H1 (cell line): ENCODE results near the gene ZDHHC17. TPM values are rescaled to one million over a fixed set of nuclear protein-coding genes. Genes with fewer than 3 reads are reported as not detected.
A peak's percentile ranks its signal among the peaks of the same experiment; 100 is the strongest.

Experiments
- CTCF ChIA-PET: fragments of 300-600 bp; sonication (Branson Sonifier 250); formaldehyde crosslinking; loops from one replicate; lab custom pipeline; 2021; ENCODE audit not compliant: partially characterized antibody; lab: Charles Lee
- POLR2A ChIA-PET: fragments of 300-600 bp; sonication (Branson Sonifier 250); formaldehyde crosslinking; loops from one replicate; lab custom pipeline; 2021; ENCODE audit warnings: inconsistent platforms; ENCODE audit not compliant: partially characterized antibody; lab: Charles Lee
- DNase-seq, 2 experiments: peaks; one replicate each; pipeline versions ENCODE4 v3.0.0 to v3.0.0-alpha.2; 2010 to 2022; ENCODE audit warnings: low spot score in 2 of 2, low read depth in 1 of 2, mixed read lengths in 1 of 2
- FAIRE-seq: peaks from 2 replicates; lab custom pipeline; 2011; peaks lifted over from hg19 to GRCh38; lab: Jason Lieb, UNC
- H2AFZ ChIP-seq: 2 replicates; pipeline ENCODE4 v1.8.1; 2012; ENCODE audit warnings: low read length, inconsistent platforms
- H2AK5ac ChIP-seq: 2 replicates; pipeline ENCODE4 v1.6.1; 2013; ENCODE audit warnings: low read depth, low read length
- H2BK120ac ChIP-seq: replicated peaks from 2 replicates; pipeline ENCODE3; 2013; ENCODE audit warnings: low read depth, low read length, inconsistent platforms
- H2BK12ac ChIP-seq: 2 replicates; pipeline ENCODE4 v1.6.1; 2013; ENCODE audit warnings: low read depth, low read length
- H2BK15ac ChIP-seq: 2 replicates; pipeline ENCODE4 v1.6.1; 2013; ENCODE audit warnings: low read length
- H2BK20ac ChIP-seq: 2 replicates; pipeline ENCODE4 v1.6.1; 2013; ENCODE audit warnings: low read length
- H2BK5ac ChIP-seq: 2 replicates; pipeline ENCODE4 v1.6.1; 2013; ENCODE audit warnings: low read depth, low read length
- H3K14ac ChIP-seq: 2 replicates; pipeline ENCODE4 v1.6.1; 2013; ENCODE audit warnings: inconsistent platforms; ENCODE audit not compliant: insufficient read length
- H3K18ac ChIP-seq: 2 replicates; pipeline ENCODE4 v1.6.1; 2013; ENCODE audit warnings: low read length; ENCODE audit errors: extremely low read depth
- H3K23ac ChIP-seq: 2 replicates; pipeline ENCODE4 v1.6.1; 2013; ENCODE audit warnings: inconsistent platforms; ENCODE audit not compliant: insufficient read length
- H3K23me2 ChIP-seq: 2 replicates; pipeline ENCODE4 v1.6.1; 2013; ENCODE audit warnings: low read depth, low read length
- H3K27ac ChIP-seq: 2 replicates; pipeline ENCODE4 v1.6.1; 2011; ENCODE audit warnings: low read depth, low read length, inconsistent platforms
- H3K27me3 ChIP-seq, 4 experiments: replicated peaks in 1 of 4; 1 replicate in 1 of 4; 2 replicates in 3 of 4; pipeline versions ENCODE4 v1.6.1 to v1.8.1; 2011 to 2013; ENCODE audit warnings: low read length in 3 of 4, mild to moderate bottlenecking in 3 of 4, inconsistent platforms in 2 of 4, mixed read lengths in 2 of 4, moderate library complexity in 1 of 4; ENCODE audit not compliant: control insufficient read depth in 3 of 4, insufficient read depth in 3 of 4; ENCODE audit errors: extremely low read depth in 1 of 4
- H3K36me3 ChIP-seq, 4 experiments: 2 replicates each; pipeline versions ENCODE4 v1.6.1 to v1.8.1; 2011 to 2013; ENCODE audit warnings: mild to moderate bottlenecking in 4 of 4, low read length in 3 of 4, moderate library complexity in 2 of 4, control low read depth in 1 of 4, inconsistent platforms in 1 of 4; ENCODE audit not compliant: insufficient read depth in 4 of 4, control insufficient read depth in 2 of 4
- H3K4ac ChIP-seq: replicated peaks from 2 replicates; pipeline ENCODE3; 2013; ENCODE audit warnings: low read length, low read depth, mixed read lengths, inconsistent platforms; ENCODE audit not compliant: insufficient read length
- H3K4me1 ChIP-seq, 4 experiments: replicated peaks in 1 of 4; 1 replicate in 1 of 4; 2 replicates in 3 of 4; pipeline versions ENCODE4 v1.6.1 to v1.8.1; 2011 to 2013; ENCODE audit warnings: low read length in 3 of 4, inconsistent platforms in 2 of 4, mixed read lengths in 1 of 4; ENCODE audit not compliant: insufficient read depth in 4 of 4, control insufficient read depth in 3 of 4
- H3K4me2 ChIP-seq, 2 experiments: 2 replicates each; pipeline versions ENCODE4 v1.6.1 to v1.8.1; 2011 to 2013; ENCODE audit warnings: low read depth in 2 of 2, low read length in 2 of 2, control low read depth in 1 of 2, inconsistent platforms in 1 of 2, mild to moderate bottlenecking in 1 of 2; ENCODE audit not compliant: insufficient read depth in 1 of 2
- H3K4me3 ChIP-seq, 4 experiments: fragments of 200-600, 300-600 bp in 1 of 4; sonication (generic), shearing (Covaris generic), sonication (Bioruptor Twin) in 1 of 4; 2 replicates each; pipeline versions ENCODE4 v1.5.1 to v1.8.1; 2011 to 2016; ENCODE audit warnings: low read length in 4 of 4, low read depth in 3 of 4, control low read depth in 2 of 4, inconsistent platforms in 2 of 4, mild to moderate bottlenecking in 2 of 4, mixed read lengths in 1 of 4, moderate library complexity in 1 of 4; ENCODE audit not compliant: insufficient read depth in 2 of 4; ENCODE audit errors: extremely low read depth in 1 of 4
- H3K56ac ChIP-seq: replicated peaks from 2 replicates; pipeline ENCODE3; 2013; ENCODE audit warnings: low read depth, mild to moderate bottlenecking, mixed read lengths, low read length, inconsistent platforms; ENCODE audit not compliant: insufficient read length
- H3K79me1 ChIP-seq: 2 replicates; pipeline ENCODE4 v1.6.1; 2013; ENCODE audit warnings: low read depth, low read length, control low read depth
- H3K79me2 ChIP-seq, 2 experiments: 2 replicates each; pipeline versions ENCODE4 v1.6.1 to v1.8.1; 2012 to 2013; ENCODE audit warnings: low read length in 2 of 2, mild to moderate bottlenecking in 2 of 2, inconsistent platforms in 1 of 2; ENCODE audit not compliant: insufficient read depth in 2 of 2, control insufficient read depth in 1 of 2
- H3K9ac ChIP-seq, 4 experiments: replicated peaks in 1 of 4; 1 replicate in 1 of 4; 2 replicates in 3 of 4; pipeline versions ENCODE4 v1.6.1 to v1.8.1; 2011 to 2013; ENCODE audit warnings: low read depth in 3 of 4, low read length in 3 of 4, control low read depth in 2 of 4, mild to moderate bottlenecking in 2 of 4, moderate library complexity in 2 of 4, inconsistent platforms in 1 of 4; ENCODE audit errors: extremely low read depth in 1 of 4
- H3K9me3 ChIP-seq, 2 experiments: 2 replicates each; pipeline versions ENCODE4 v1.6.1 to v1.8.1; 2012 to 2013; ENCODE audit warnings: mild to moderate bottlenecking in 2 of 2, moderate library complexity in 2 of 2, control low read depth in 1 of 2, inconsistent platforms in 1 of 2, low read depth in 1 of 2, low read length in 1 of 2, mixed read lengths in 1 of 2; ENCODE audit not compliant: insufficient read depth in 2 of 2
- H4K20me1 ChIP-seq, 2 experiments: replicated peaks in 1 of 2; 2 replicates each; pipeline versions ENCODE3 to v1.8.1; 2011 to 2013; ENCODE audit warnings: inconsistent platforms in 2 of 2, low read length in 2 of 2, mild to moderate bottlenecking in 1 of 2; ENCODE audit not compliant: insufficient read depth in 2 of 2, control insufficient read depth in 1 of 2
- H4K5ac ChIP-seq: 2 replicates; pipeline ENCODE4 v1.6.1; 2013; ENCODE audit warnings: low read length, low read depth, mixed read lengths, inconsistent platforms; ENCODE audit not compliant: insufficient read length
- H4K8ac ChIP-seq: 2 replicates; pipeline ENCODE4 v1.8.0; 2013; ENCODE audit warnings: mild to moderate bottlenecking, moderate library complexity, low read length, inconsistent platforms; ENCODE audit not compliant: insufficient read depth; ENCODE audit errors: extremely low read depth
- H4K91ac ChIP-seq: replicated peaks from 2 replicates; pipeline ENCODE3; 2013; ENCODE audit warnings: low read length, mixed read lengths, inconsistent platforms; ENCODE audit not compliant: insufficient read length
- BRCA1 ChIP-seq: IDR thresholded peaks from 2 replicates; pipeline ENCODE4 v1.6.1; 2012; ENCODE audit warnings: low read depth, low read length, improper control_type of control experiment
- CHD1 ChIP-seq: IDR thresholded peaks from 2 replicates; pipeline ENCODE4 v1.6.1; 2012; ENCODE audit warnings: low read depth, low read length, improper control_type of control experiment
- CHD2 ChIP-seq: IDR thresholded peaks from 2 replicates; pipeline ENCODE4 v1.6.1; 2012; ENCODE audit warnings: low read length, improper control_type of control experiment
- EGR1 ChIP-seq: IDR thresholded peaks from 2 replicates; pipeline ENCODE4 v1.6.1; 2011; ENCODE audit warnings: low read depth, low read length, borderline replicate concordance
- KDM4A ChIP-seq: IDR thresholded peaks from one replicate; pipeline ENCODE4 v1.7.1; 2012; ENCODE audit warnings: low read depth, mild to moderate bottlenecking, moderate library complexity, low read length, inconsistent platforms; ENCODE audit not compliant: severe bottlenecking
- RAD21 ChIP-seq, 2 experiments: IDR thresholded peaks in 1 of 2; conservative IDR thresholded peaks in 1 of 2; 2 replicates each; pipeline ENCODE4 v1.6.1; 2011; ENCODE audit warnings: low read depth in 2 of 2, low read length in 2 of 2, improper control_type of control experiment in 1 of 2, inconsistent platforms in 1 of 2, mild to moderate bottlenecking in 1 of 2, moderate library complexity in 1 of 2
- RBBP5 ChIP-seq: IDR thresholded peaks from 2 replicates; pipeline ENCODE4 v1.7.1; 2012; ENCODE audit warnings: low read depth, mild to moderate bottlenecking, inconsistent platforms, low read length, moderate library complexity, borderline replicate concordance
- SIX5 ChIP-seq: IDR thresholded peaks from 2 replicates; pipeline ENCODE4 v1.6.1; 2011; ENCODE audit warnings: mild to moderate bottlenecking, low read depth, low read length
- SP4 ChIP-seq: IDR thresholded peaks from 2 replicates; pipeline ENCODE4 v1.6.1; 2012; ENCODE audit warnings: low read length, inconsistent platforms
- TAF7 ChIP-seq: optimal IDR thresholded peaks from 2 replicates; pipeline ENCODE3; 2011; ENCODE audit warnings: low read depth, mild to moderate bottlenecking, inconsistent platforms, low read length, moderate library complexity, borderline replicate concordance
- TBP ChIP-seq: IDR thresholded peaks from 2 replicates; pipeline ENCODE4 v1.6.1; 2011; ENCODE audit warnings: low read depth, low read length, improper control_type of control experiment
- TEAD4 ChIP-seq: IDR thresholded peaks from 2 replicates; pipeline ENCODE4 v1.6.1; 2012; ENCODE audit warnings: low read depth, low read length, inconsistent platforms, mixed read lengths
- WGBS, 2 experiments: shearing (Covaris generic) in 1 of 2; methylation state at CpG; one replicate each; pipeline versions ENCODE4 v1.1.6 to v1.1.7; 2013 to 2015; ENCODE audit warnings: low lambda C conversion rate in 2 of 2, mixed read lengths in 2 of 2, inconsistent platforms in 1 of 2, low coverage in 1 of 2, missing lambda C conversion rate in 1 of 2; ENCODE audit not compliant: insufficient replicate concordance in 2 of 2, insufficient coverage in 1 of 2, insufficient read length in 1 of 2; ENCODE audit errors: extremely low coverage in 1 of 2, missing lambda C conversion rate in 1 of 2; 5-methylcytosine and 5-hydroxymethylcytosine counted together
- polyA plus RNA-seq, 7 experiments: library from polyadenylated mRNA; depleted of rRNA in 3 of 7; stranded (reverse) in 5 of 7; unstranded in 2 of 7; fragments of >200 nt in 5 of 7; fragments of 200-250 nt in 2 of 7; gene quantifications; 1 replicate in 5 of 7; 2 replicates in 1 of 7; 4 replicates in 1 of 7; pipeline versions ENCODE4 v1.2.1 to v1.2.3, GENCODE V29; 2011 to 2013; ENCODE audit warnings: missing spikeins in 2 of 7, mixed read lengths in 2 of 7
- total RNA-seq: library from RNA; stranded (reverse); fragmentation: NEBNext Ultra II Directional; extraction: Animal tissue kit (Norgen Biotek cat#: 25700); gene quantifications from 2 replicates; pipeline ENCODE4 v1.2.1, GENCODE V29; 2021
- TF ChIP-seq, protein P1 (sequence below): IDR thresholded peaks from 2 replicates; pipeline ENCODE4 v1.6.1; 2011; ENCODE audit warnings: low read length, improper control_type of control experiment

The ZDHHC17 gene
- total and polyA plus RNA-seq, 2 of the 8 experiments (the other 6 are each of a cell fraction or from before 2014, with no cell fraction given), result 27.6 to 28.9 TPM

DNA sequence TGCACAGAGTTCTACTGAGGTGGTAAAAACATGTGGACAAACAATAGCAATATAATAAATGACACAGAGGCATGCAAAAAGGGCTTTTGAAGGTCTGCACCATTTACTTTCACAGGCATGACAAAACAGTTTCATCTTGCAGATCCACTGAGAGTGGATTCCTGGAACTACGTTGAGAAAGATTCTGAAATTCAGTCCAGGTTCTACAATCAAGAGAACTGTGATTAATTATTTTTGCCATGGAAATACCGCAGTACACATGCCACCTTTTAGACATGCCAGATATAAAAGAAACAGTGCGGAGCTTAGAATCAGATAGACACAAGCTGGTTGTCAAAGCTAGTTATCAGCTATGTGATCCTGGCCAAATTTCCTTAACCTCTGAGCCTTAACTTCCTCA, 110.1 kb downstream of the ZDHHC17 start:
- Histone ChIP-seq H3K4me3 (no peak overlapping the region), H3K36me3 (peaks cover 0 to 2% (median 0%) of the 10 kb centered on the region in 4 experiments; a peak in 1 of 8 replicates), H3K23me2 (peaks cover 4% of the 10 kb centered on the region), H3K27ac (no peak overlapping the region), H3K79me2 (peaks cover 6 to 82% of the 10 kb centered on the region in 2 experiments), H3K4me2 (peak overlapping the region; percentile 1 to 28; a peak in 2 of 4 replicates), H3K14ac (no peak overlapping the region), H2BK5ac (no peak overlapping the region), H3K79me1 (peaks cover 22% of the 10 kb centered on the region), H2AFZ (no peak overlapping the region), H2BK15ac (0 out of 2 replicates have a peak overlapping the region, but pooled peaks have one; percentile 53), H3K27me3 (no peaks in the 10 kb centered on the region), H2AK5ac (no peak overlapping the region), H3K23ac (no peak overlapping the region), H3K4ac (no peak overlapping the region), H3K4me1 (peaks cover 6 to 22% (median 16%) of the 10 kb centered on the region in 4 experiments; a peak in 5 of 7 replicates), H2BK20ac (no peak overlapping the region), H2BK120ac (peak overlapping the region; percentile 59), H4K5ac (no peak overlapping the region), H3K9ac (no peak overlapping the region), H4K91ac (no peak overlapping the region), H4K8ac (no peak overlapping the region), H3K18ac (no peak overlapping the region), H4K20me1 (peaks cover 4 to 9% of the 10 kb centered on the region in 2 experiments), H2BK12ac (no peak overlapping the region), H3K9me3 (no peaks in the 10 kb centered on the region), H3K56ac (no peak overlapping the region)
- FAIRE-seq (no peak), DNase-seq (no peak)
- POLR2A ChIA-PET, result interaction anchor here (0.9 kb wide), 1 partner anchor 12 kb away, joined by 3 read pairs; no protein-coding TSS in a partner anchor
- CTCF ChIA-PET, result interaction anchor here (0.9 to 1.9 kb wide), 3 partner anchors 8 to 55 kb away, joined by 3 to 6 read pairs (median 3); no protein-coding TSS in a partner anchor
- WGBS, 2 experiments, result 95% methylated on average over 3 of the region's 3 CpGs; no CpG with 5 or more reads in 1 of the 2 experiments
- no peak for TF ChIP-seq SP4
- TF ChIP-seq TBP, result no peak
- no peak for TF ChIP-seq KDM4A
- TF ChIP-seq CHD1, result no peak
- TF ChIP-seq, protein P1, sequence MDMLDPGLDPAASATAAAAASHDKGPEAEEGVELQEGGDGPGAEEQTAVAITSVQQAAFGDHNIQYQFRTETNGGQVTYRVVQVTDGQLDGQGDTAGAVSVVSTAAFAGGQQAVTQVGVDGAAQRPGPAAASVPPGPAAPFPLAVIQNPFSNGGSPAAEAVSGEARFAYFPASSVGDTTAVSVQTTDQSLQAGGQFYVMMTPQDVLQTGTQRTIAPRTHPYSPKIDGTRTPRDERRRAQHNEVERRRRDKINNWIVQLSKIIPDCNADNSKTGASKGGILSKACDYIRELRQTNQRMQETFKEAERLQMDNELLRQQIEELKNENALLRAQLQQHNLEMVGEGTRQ, result no peak
- no peak for TF ChIP-seq RBBP5
- TF ChIP-seq BRCA1, result no peak
- no peak for TF ChIP-seq RAD21 (IDR thresholded peaks at IDR 0.05 in 1 of 2, conservative IDR thresholded peaks at IDR 0.05 in 1 of 2; ENCODE audit: low read depth in 2 of 2, low read length in 2 of 2)
- TF ChIP-seq SIX5, result no peak
- TF ChIP-seq TEAD4, result no peak
- TF ChIP-seq TAF7, result no peak
- no peak for TF ChIP-seq CHD2
- no peak for TF ChIP-seq EGR1
